ENCODE results near the gene SP100.

GRCh38 chr2:230408244-230408842, 7.7 kb upstream of the SP100 start:
- no peak for TF ChIP-seq CTCF (conservative IDR thresholded peaks at IDR 0.05 in 1 of 2, IDR thresholded peaks at IDR 0.05 in 1 of 2; ENCODE audit: low read depth in 1 of 2, low read length in 2 of 2)
- TF ChIP-seq EZH2 (IDR thresholded peaks at IDR 0.05; ENCODE audit: low read length, missing control alignments): no peak
